A673 (cell line): ENCODE results near the gene RXRA.

Source experiments
- EZH2 ChIP-seq: fragments of 200-600 bp; sonication (generic); IDR thresholded peaks from 2 replicates; pipeline ENCODE4 v1.6.1; 2017; ENCODE audit warnings: borderline replicate concordance, low read depth, mild to moderate bottlenecking, mixed read lengths, antibody characterized with exemption, low read length; ENCODE audit not compliant: poor library complexity, severe bottlenecking
- TF ChIP-seq, protein P1 (sequence below): fragments of 300-800, 200-600 bp; sonication (generic); conservative IDR thresholded peaks from 2 replicates; pipeline ENCODE4 v1.5.1; 2017; ENCODE audit warnings: low read depth, mild to moderate bottlenecking, antibody characterized with exemption, low read length, moderate library complexity, mixed read lengths

DNA sequence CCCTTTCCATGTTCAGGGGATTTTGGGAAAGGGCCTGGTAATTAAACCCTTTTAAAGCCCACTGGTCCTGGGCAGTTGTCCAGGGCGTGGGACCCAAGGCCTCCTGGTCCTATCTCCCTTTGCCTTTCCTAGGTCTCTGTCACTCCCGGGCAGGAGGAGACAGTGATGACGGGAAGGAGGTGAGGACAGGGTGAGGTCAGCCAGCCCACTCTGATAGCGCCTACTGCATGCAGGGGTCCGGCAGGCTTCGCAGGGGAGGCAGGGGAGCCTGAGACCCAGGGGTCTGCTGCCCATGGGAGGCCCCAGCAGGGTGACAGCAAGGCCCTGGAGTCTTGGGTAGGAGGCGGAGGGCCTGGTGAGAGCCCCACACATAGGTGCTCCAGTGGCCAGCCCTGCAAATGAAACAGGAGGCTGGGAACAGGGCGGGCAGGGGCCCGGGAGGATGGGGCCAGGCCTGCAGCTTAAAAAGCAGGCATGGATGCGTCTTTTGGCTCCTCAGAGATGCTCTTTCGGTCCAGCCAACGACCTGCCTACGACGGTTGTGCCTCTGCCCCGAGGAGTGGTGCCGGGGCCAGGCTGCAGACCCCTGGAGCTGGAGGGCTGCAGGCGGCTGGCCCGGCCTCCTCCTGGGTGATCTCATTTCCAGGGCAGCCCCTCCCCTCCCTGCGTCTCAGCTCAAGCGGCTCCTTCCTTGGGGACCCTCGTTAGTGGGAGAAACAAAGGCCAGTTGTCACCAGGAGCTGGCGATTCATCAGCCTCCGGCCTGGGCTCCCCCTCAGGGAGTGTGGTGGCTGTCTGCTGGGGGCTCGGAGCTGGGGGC is 6.7 kb upstream of the RXRA start:
- TF ChIP-seq, protein P1, sequence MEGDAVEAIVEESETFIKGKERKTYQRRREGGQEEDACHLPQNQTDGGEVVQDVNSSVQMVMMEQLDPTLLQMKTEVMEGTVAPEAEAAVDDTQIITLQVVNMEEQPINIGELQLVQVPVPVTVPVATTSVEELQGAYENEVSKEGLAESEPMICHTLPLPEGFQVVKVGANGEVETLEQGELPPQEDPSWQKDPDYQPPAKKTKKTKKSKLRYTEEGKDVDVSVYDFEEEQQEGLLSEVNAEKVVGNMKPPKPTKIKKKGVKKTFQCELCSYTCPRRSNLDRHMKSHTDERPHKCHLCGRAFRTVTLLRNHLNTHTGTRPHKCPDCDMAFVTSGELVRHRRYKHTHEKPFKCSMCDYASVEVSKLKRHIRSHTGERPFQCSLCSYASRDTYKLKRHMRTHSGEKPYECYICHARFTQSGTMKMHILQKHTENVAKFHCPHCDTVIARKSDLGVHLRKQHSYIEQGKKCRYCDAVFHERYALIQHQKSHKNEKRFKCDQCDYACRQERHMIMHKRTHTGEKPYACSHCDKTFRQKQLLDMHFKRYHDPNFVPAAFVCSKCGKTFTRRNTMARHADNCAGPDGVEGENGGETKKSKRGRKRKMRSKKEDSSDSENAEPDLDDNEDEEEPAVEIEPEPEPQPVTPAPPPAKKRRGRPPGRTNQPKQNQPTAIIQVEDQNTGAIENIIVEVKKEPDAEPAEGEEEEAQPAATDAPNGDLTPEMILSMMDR = no peak
- TF ChIP-seq EZH2 = no peak
